HCT116 (cell line): ENCODE measurements around the gene PSRC1.

ENCODE experiments used
- EZH2 ChIP-seq: fragments of 200-600 bp; sonication (generic); IDR thresholded peaks from 2 replicates; pipeline ENCODE4 v1.6.1; 2017; ENCODE audit warnings: antibody characterized with exemption, mixed run types
- FOSL1 ChIP-seq: IDR thresholded peaks from 2 replicates; pipeline ENCODE4 v1.6.1; 2012; ENCODE audit warnings: low read depth
- JUND ChIP-seq: IDR thresholded peaks from 2 replicates; pipeline ENCODE4 v1.6.1; 2012
- POLR2A ChIP-seq: IDR thresholded peaks from 2 replicates; pipeline ENCODE4 v1.7.0; 2011; ENCODE audit warnings: borderline replicate concordance; ENCODE audit not compliant: insufficient read depth, insufficient read length; ENCODE audit errors: extremely low read depth
- POLR2AphosphoS5 ChIP-seq: IDR thresholded peaks from 2 replicates; pipeline ENCODE4 v1.6.1; 2011; ENCODE audit warnings: mild to moderate bottlenecking, low read depth, low read length, moderate library complexity
- RAD21 ChIP-seq: IDR thresholded peaks from 2 replicates; pipeline ENCODE4 v1.6.1; 2012; ENCODE audit warnings: low read depth, mild to moderate bottlenecking
- SRF ChIP-seq: IDR thresholded peaks from 2 replicates; pipeline ENCODE4 v1.6.1; 2012; ENCODE audit warnings: low read depth
- ZFX ChIP-seq: fragments of 450-650 bp; IDR thresholded peaks from 2 replicates; pipeline ENCODE4 v1.6.1; 2017
- TF ChIP-seq, protein P1 (sequence below), 3 experiments: fragments of 200-600 bp in 1 of 3; sonication (generic) in 1 of 3; IDR thresholded peaks in 2 of 3; conservative IDR thresholded peaks in 1 of 3; 2 replicates each; pipeline ENCODE4 v1.5.1; 2012 to 2017; ENCODE audit warnings: low read depth in 2 of 3, low read length in 2 of 3, antibody characterized with exemption in 1 of 3, borderline replicate concordance in 1 of 3, control low read depth in 1 of 3, mild to moderate bottlenecking in 1 of 3, mixed read lengths in 1 of 3, mixed run types in 1 of 3, moderate library complexity in 1 of 3; ENCODE audit not compliant: insufficient read depth in 1 of 3
- TF ChIP-seq, protein P2 (sequence below): IDR thresholded peaks from 2 replicates; pipeline ENCODE4 v1.6.1; 2012; ENCODE audit warnings: low read depth
- TF ChIP-seq, protein P3 (sequence below): IDR thresholded peaks from 2 replicates; pipeline ENCODE4 v1.6.1; 2012

DNA sequence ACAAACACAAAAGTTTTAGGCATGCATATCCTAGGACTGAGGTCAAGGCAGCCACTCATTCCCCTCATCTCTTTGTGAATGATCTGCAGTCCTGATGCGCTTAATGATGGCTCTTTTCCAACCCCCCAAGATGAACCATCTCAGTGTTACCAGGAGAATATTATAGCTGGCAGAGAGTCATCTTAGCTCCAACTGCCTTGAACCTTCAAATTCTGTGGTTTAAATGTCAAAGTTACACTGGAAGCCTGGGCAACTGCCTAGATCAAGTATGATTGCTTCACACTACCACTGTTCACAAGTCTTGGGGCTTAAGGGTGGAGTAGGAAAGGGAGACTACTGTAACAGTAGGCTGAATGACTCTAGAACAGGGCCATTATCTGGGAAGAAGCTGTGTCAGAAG is 31.9 kb upstream of the PSRC1 start:
- TF ChIP-seq, protein P1, sequence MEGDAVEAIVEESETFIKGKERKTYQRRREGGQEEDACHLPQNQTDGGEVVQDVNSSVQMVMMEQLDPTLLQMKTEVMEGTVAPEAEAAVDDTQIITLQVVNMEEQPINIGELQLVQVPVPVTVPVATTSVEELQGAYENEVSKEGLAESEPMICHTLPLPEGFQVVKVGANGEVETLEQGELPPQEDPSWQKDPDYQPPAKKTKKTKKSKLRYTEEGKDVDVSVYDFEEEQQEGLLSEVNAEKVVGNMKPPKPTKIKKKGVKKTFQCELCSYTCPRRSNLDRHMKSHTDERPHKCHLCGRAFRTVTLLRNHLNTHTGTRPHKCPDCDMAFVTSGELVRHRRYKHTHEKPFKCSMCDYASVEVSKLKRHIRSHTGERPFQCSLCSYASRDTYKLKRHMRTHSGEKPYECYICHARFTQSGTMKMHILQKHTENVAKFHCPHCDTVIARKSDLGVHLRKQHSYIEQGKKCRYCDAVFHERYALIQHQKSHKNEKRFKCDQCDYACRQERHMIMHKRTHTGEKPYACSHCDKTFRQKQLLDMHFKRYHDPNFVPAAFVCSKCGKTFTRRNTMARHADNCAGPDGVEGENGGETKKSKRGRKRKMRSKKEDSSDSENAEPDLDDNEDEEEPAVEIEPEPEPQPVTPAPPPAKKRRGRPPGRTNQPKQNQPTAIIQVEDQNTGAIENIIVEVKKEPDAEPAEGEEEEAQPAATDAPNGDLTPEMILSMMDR (IDR thresholded peaks at IDR 0.05 in 2 of 3, conservative IDR thresholded peaks at IDR 0.05 in 1 of 3; ENCODE audit: borderline replicate concordance in 1 of 3, insufficient read depth in 1 of 3, low read depth in 2 of 3, low read length in 2 of 3) = no peak
- TF ChIP-seq POLR2A (no peak), RAD21 (no peak), EZH2 (no peak), FOSL1 (no peak), ZFX (no peak), JUND (no peak), POLR2AphosphoS5 (no peak), SRF (no peak)
- TF ChIP-seq, protein P2, sequence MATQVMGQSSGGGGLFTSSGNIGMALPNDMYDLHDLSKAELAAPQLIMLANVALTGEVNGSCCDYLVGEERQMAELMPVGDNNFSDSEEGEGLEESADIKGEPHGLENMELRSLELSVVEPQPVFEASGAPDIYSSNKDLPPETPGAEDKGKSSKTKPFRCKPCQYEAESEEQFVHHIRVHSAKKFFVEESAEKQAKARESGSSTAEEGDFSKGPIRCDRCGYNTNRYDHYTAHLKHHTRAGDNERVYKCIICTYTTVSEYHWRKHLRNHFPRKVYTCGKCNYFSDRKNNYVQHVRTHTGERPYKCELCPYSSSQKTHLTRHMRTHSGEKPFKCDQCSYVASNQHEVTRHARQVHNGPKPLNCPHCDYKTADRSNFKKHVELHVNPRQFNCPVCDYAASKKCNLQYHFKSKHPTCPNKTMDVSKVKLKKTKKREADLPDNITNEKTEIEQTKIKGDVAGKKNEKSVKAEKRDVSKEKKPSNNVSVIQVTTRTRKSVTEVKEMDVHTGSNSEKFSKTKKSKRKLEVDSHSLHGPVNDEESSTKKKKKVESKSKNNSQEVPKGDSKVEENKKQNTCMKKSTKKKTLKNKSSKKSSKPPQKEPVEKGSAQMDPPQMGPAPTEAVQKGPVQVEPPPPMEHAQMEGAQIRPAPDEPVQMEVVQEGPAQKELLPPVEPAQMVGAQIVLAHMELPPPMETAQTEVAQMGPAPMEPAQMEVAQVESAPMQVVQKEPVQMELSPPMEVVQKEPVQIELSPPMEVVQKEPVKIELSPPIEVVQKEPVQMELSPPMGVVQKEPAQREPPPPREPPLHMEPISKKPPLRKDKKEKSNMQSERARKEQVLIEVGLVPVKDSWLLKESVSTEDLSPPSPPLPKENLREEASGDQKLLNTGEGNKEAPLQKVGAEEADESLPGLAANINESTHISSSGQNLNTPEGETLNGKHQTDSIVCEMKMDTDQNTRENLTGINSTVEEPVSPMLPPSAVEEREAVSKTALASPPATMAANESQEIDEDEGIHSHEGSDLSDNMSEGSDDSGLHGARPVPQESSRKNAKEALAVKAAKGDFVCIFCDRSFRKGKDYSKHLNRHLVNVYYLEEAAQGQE = no peak
- TF ChIP-seq, protein P3, sequence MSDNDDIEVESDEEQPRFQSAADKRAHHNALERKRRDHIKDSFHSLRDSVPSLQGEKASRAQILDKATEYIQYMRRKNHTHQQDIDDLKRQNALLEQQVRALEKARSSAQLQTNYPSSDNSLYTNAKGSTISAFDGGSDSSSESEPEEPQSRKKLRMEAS = no peak
